Measurements from ENCODE around the gene ACTG1.

ACTG1 gene

DNA sequence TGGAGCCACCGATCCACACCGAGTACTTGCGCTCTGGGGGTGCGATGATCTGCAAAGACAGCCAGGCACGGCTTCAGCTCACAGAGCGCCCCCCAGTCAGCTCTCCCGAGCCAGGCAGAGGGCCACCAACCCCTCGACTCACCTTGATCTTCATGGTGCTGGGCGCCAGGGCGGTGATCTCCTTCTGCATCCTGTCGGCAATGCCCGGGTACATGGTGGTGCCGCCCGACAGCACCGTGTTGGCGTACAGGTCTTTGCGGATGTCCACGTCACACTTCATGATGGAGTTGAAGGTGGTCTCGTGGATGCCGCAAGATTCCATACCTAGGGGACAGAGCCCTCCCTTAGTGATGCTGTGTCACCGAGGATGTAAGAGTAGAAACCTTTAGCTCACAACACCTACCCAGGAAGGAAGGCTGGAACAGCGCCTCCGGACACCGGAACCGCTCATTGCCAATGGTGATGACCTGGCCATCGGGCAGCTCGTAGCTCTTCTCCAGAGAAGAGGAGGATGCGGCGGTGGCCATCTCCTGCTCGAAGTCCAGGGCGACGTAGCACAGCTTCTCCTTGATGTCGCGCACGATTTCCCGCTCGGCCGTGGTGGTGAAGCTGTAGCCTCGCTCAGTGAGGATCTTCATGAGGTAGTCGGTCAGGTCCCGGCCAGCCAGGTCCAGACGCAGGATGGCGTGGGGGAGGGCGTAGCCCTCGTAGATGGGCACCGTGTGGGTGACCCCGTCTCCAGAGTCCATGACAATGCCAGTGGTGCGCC is 1.6 kb downstream of the ACTG1 start:
- TF ChIP-seq GATA2 (IDR thresholded peaks at IDR 0.05; ENCODE audit: low read depth, low read length) (no peak), GATA3 (IDR thresholded peaks at IDR 0.05; ENCODE audit: low read depth, low read length) (no peak)

DNA sequence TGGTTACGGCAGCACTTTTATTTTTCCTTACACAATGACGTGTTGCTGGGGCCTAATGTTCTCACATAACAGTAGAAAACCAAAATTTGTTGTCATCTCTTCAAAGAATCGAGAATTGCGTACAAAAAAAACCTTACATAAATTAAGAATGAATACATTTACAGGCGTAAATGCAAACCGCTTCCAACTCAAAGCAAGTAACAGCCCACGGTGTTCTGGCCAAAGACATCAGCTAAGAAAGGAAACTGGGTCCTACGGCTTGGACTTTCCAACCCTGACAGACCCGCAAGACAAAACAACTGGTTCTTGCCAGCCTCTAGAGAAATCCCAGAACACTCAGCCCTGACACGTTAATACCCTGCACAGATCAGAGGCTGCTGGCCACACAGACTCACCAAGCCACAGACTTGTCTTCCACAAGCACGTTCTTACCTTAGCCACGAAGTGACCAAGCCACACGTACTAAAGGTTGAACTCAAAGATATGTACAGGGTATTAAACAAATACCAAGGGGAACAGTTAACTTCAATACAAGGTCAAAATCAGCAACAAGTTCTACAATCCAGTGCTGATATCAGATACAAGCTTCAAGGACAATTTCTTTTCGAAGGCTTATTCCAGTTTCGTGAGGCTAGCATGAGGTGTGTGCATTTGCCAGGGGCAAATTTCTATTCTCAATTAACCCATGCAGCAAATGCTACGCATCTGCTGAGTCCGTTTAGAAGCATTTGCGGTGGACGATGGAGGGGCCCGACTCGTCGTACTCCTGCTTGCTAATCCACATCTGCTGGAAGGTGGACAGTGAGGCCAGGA is 2.4 kb downstream of the ACTG1 start:
- TF ChIP-seq GATA2 (IDR thresholded peaks at IDR 0.05; ENCODE audit: low read depth, low read length) (no peak), GATA3 (IDR thresholded peaks at IDR 0.05; ENCODE audit: low read depth, low read length) (no peak)

DNA sequence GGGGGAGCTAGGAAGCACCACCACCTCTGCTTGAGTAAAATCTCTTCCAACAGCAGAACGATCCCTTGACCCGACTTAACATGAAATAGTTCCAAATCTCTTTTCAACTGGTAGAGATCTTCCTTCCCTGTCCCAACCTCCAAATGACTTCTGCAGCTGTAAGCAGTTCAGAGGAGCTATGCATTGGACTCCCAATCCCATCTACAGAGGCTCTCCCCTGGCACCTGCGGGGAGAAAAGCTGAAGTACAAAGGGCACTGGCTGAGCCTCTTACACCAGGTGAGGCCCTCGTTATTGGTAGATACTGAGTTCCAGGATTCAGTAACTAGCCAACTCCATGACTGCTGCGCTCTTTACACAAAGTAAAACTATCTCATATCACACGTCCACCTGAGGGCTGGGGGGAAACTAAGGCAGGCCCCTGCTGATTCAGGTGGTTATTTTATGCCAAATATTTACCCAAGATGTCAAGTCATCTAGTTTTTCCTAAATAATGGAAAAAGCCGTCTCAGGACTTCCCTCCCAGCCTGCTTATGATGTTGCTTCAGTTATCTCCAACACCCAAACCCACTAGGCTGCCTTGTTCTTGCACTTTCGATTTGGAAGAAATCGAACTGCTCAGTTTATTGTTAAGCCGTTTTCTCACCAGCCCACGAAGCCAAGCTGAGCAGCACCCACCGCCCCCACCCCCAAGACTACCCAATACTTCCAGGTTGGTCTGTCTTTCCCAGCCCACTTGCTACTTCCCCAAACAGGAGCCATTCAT is 3.2 kb downstream of the ACTG1 start:
- no peak for TF ChIP-seq GATA3 (IDR thresholded peaks at IDR 0.05; ENCODE audit: low read depth, low read length)
- no peak for TF ChIP-seq GATA2 (IDR thresholded peaks at IDR 0.05; ENCODE audit: low read depth, low read length)

DNA sequence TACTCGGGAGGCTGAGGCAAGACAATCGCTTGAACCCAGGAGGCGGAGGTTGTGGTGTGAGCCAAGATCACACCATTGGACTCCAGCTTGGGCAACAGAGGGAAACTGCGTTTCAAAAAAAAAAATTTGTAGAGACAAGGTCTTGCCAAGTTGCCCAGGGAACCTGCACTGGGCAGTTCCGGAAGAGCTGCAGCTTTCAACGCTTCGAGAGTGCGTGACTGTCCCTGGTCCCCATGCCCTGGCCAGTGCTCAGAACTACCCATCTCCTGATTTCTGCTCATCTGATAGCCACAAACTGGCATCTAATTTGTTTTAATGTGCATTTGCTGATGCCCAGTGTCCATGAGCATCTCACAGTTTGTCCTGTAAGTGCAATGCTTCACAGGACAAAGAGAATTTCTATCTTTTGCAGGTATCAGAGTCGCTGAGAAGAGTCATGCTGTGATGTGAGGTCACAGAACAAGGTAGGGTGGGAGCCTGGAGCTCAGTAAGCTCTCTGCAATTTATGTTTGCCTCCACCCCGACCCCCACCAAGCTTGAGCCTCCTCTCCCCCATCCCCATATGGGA is 3.9 kb downstream of the ACTG1 start:
- TF ChIP-seq GATA2 (IDR thresholded peaks at IDR 0.05; ENCODE audit: low read depth, low read length) (0 out of 2 replicates have a peak, but pooled peaks have one; percentile 31), GATA3 (IDR thresholded peaks at IDR 0.05; ENCODE audit: low read depth, low read length) (no peak)

DNA sequence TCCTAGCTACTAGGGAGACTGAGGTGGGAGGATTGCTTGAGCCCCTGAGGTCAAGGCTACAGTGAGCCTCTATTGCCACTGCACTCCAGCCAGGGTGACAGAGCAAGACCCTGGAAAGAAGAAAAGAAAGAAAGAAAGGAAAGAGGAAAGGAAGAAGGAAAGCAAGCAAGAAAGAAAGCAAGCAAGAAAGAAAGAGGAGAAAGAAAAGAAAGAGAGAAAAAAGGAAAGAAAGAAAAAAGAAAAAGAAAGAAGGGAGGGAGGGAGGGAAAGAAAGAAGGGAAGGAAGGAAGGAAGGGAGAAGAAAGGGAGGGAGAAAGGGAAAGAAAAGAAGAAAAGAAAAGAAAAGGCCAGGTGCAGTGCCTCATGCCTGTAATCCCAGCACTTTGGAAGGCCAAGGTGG is 9.0 kb downstream of the ACTG1 start:
- no peak for TF ChIP-seq GATA2 (IDR thresholded peaks at IDR 0.05; ENCODE audit: low read depth, low read length)
- no peak for TF ChIP-seq GATA3 (IDR thresholded peaks at IDR 0.05; ENCODE audit: low read depth, low read length)

DNA sequence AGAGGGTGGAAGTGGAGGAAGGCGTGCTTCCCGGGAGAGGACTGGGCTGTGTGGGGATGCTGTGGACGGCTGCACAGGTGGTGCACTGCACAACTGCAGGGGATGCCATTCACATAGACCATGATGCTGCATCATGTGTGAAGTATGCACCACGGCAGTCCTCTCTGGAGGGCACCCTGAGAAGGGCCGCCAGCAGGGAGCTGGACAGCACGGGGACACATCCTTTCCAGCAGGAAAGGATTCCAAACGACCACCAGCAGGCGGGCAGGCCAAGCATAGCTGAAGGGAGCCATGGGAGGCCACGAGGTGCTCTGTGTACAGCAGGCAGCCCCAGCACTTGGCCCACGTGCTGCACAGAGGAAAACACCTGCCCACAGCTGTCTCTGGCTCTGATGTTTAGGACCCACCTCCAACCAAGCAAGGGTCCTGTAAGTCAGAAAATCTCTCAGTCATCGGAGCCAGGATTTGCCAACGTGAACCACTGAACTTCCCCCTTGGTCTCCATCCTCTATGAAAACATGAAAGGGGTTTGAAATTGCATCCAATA is 10.1 kb downstream of the ACTG1 start:
- TF ChIP-seq GATA3 (IDR thresholded peaks at IDR 0.05; ENCODE audit: low read depth, low read length) (no peak), GATA2 (IDR thresholded peaks at IDR 0.05; ENCODE audit: low read depth, low read length) (no peak)

DNA sequence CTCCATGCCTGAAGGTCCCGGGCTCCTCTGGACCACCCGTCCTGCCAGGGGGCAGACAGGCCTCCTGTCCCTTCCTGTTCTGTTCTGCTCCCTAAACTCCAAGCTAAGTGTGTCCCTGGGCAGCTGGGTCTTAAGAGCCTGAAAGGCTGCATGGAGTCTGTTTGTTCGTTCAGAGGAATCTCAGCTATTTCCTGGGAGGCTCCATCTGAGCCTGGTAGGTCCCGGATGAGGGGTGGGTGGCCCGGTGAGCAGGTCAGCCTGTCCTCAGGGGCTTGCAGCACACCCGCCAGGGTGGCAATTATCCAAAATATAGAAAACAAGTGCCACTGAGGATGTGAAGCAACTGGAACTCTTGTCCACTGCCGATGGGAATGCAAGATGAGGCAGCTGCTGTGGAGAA is 12.6 kb downstream of the ACTG1 start:
- TF ChIP-seq GATA3 (IDR thresholded peaks at IDR 0.05; ENCODE audit: low read depth, low read length) (no peak), GATA2 (IDR thresholded peaks at IDR 0.05; ENCODE audit: low read depth, low read length) (no peak)

DNA sequence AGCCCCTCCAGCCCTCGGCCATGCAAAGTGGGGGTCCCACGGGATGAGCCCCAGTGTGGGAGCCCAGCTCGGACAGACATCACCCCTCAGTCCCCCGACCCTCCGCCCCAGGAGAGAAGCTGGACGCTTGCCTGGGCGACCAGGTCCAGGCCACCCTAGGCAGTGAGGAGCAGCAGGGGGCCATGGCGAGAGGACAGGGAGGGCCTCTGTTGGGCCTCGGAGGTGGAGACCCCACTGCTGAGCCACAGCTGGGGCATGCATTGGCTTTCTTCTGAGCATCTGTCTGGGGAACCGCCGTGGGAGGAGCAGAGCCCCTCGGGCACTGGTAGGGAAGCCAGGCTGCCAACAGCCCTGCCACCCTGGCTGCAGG is 13.0 kb downstream of the ACTG1 start:
- no peak for TF ChIP-seq GATA2 (IDR thresholded peaks at IDR 0.05; ENCODE audit: low read depth, low read length)
- no peak for TF ChIP-seq GATA3 (IDR thresholded peaks at IDR 0.05; ENCODE audit: low read depth, low read length)

DNA sequence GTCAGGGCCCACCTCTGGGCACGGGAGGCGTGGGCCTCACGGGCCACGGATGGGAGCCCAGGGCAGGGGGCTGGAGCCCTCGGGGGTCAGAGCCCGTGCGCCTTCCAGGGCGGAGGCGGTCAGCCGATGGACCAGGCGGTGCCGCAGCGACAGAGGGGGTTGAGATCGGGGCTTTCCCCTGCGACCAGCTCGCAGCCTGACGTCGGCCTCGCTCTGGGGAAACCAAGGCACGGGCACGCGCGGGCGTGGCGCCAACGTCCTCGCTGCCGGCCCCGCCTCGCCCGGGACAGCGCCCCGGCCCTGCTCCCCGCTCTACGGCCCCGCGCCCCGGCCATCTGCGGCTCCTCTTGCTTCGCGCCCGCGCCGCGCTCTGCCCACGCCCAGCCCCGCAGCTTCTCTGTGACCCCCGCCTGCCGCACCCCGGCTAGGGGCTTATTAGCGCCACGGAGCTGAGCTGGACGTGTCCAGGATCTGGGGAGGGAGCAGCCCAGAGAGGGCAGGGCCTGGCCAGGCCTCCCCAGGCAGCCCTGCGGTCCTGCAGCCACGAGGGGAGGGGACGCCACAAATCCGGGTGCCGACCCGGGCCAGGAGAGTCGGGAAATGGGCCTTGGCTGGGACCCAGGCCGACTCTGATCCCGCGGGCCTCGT is 13.5 kb downstream of the ACTG1 start:
- TF ChIP-seq GATA3 (IDR thresholded peaks at IDR 0.05; ENCODE audit: low read depth, low read length) (no peak), GATA2 (IDR thresholded peaks at IDR 0.05; ENCODE audit: low read depth, low read length) (no peak)

DNA sequence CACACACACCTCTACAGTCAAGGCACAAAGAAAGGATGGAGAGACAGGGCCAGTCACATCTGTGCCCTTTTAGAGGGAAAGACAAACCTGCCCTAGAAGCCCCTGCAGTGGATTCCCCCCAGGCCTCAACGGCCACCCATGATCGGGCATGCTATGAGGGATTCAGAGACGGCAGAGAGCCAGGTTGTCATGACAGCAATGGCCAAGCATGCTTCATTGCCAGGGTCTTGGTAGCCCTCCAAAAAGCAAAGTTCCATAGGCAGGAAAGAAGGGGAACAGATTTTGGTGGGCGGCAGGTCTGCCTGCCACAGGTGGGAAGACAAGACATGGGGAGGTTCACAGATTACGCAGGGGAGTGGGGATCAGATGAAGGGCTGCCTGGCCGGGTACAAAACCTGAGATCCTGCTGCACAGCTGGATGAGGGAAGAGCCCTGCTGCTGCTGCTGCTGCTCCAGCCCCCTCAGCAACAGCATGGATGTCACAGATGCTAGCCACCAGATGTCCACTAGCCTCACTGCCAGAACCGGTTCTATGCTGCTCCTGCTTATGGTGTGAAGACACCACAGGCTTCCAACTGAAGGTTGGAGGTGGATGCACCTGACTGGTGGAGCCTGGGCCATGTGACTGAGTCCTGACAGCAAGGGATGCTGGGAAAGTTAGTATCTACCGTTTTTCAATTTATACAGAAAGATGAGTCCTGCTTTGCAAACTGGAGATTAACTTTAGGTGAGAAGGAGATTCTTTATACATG is 17.8 kb downstream of the ACTG1 start:
- TF ChIP-seq GATA3 (IDR thresholded peaks at IDR 0.05; ENCODE audit: low read depth, low read length) (no peak), GATA2 (IDR thresholded peaks at IDR 0.05; ENCODE audit: low read depth, low read length) (no peak)

DNA sequence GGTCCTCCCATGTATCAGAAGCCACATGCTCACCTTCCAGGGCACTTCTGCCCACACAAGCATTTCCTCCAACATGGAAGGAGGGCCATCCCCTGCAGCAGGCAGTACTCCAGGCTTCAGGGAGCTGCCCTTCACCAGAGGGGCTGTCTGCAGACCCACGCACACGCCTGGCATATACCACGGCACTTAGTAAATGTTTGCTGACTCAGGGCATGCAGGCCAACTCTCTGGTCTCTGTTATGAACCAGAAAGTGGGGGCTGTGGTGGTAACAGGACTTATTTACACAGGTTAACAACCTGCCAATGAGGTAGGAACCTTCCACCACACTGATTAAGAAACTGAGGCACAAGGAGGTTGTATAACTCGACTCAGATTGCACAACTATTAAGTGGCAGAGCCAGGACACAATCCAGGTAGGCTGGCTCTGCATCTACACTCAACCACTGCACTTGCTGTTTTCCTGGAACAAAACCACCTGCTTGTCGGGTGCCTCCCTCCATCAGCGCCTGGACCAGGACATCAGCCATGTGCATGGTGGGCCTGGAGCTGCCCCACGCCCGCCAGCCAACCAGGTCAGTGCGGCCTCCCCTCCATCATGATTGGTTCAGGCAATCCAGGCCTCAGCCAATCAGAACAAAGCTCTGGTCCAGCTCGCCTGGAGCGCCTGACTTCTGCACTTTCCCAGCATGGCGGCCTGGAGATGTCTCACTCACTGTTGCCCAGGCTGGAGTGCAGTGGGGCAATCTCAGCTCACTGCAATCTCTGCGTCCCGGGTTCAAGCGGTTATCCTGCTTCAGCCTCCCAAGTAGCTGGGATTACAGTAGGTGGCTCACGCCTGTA is 19.2 kb downstream of the ACTG1 start:
- TF ChIP-seq GATA3 (IDR thresholded peaks at IDR 0.05; ENCODE audit: low read depth, low read length) (no peak), GATA2 (IDR thresholded peaks at IDR 0.05; ENCODE audit: low read depth, low read length) (no peak)

DNA sequence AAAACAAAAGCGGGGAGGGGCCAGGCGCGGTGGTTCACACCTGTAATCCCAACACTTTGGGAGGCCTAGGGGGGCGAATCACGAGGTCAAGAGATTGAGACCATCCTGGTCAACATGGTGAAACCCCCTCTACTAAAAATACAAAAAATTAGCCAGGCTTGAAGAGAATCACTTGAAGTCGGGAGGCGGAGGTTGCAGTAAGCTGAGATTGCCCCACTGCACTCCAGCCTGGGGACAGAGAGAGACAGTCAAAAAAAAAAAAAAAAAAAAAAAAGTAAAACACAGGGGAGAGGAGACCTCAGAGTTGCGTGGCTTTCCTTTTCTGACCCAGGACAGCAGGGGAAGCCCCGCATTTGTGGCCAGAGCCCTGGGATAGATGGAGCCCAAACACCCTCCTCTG is 19.9 kb downstream of the ACTG1 start:
- no peak for TF ChIP-seq GATA2 (IDR thresholded peaks at IDR 0.05; ENCODE audit: low read depth, low read length)
- TF ChIP-seq GATA3 (IDR thresholded peaks at IDR 0.05; ENCODE audit: low read depth, low read length): no peak

All from SH-SY5Y (cell line).